ENCODE data around the gene MORC1.

- TF ChIP-seq CTCF (IDR thresholded peaks at IDR 0.05) (no peak), POLR2A (IDR thresholded peaks at IDR 0.05) (no peak)
Measured at GRCh38 chr3:109071350-109072142, 46.4 kb downstream of the MORC1 start.
